Loucy (cell line): Measurements from ENCODE around the gene CYP4B1.

ENCODE experiments used
- H2AFZ ChIP-seq: fragments of 200-600 bp; sonication (generic); 2 replicates; pipeline ENCODE4 v1.6.0; 2016; ENCODE audit warnings: antibody characterized with exemption, mild to moderate bottlenecking, low read length, moderate library complexity
- H3F3A ChIP-seq: fragments of 200-600 bp; 2 replicates; pipeline ENCODE4 v1.6.0; 2016; ENCODE audit warnings: antibody characterized with exemption, low read depth, mild to moderate bottlenecking
- H3K27me3 ChIP-seq: fragments of 200-600 bp; sonication (generic); 2 replicates; pipeline ENCODE4 v1.6.1; 2014; ENCODE audit warnings: low read length, mild to moderate bottlenecking; ENCODE audit not compliant: insufficient read depth, poor library complexity, severe bottlenecking
- H3K36me3 ChIP-seq: fragments of 200-600 bp; sonication (generic); 2 replicates; pipeline ENCODE4 v1.6.1; 2016; ENCODE audit warnings: low read length; ENCODE audit not compliant: insufficient read depth
- H3K4me1 ChIP-seq: fragments of 200-600 bp; sonication (generic); 2 replicates; pipeline ENCODE4 v1.5.1; 2014; ENCODE audit warnings: low read length, mild to moderate bottlenecking; ENCODE audit not compliant: insufficient read depth, poor library complexity, severe bottlenecking
- H3K4me2 ChIP-seq: fragments of 200-600 bp; sonication (generic); 2 replicates; pipeline ENCODE4 v1.6.0; 2014; ENCODE audit warnings: antibody characterized with exemption, low read length, low read depth, mild to moderate bottlenecking; ENCODE audit not compliant: poor library complexity, severe bottlenecking
- H3K4me3 ChIP-seq: fragments of 200-600 bp; sonication (generic); 2 replicates; pipeline ENCODE4 v1.5.1; 2014; ENCODE audit warnings: low read length, mild to moderate bottlenecking, mixed read lengths; ENCODE audit not compliant: poor library complexity, severe bottlenecking
- H3K79me2 ChIP-seq: fragments of 200-600 bp; sonication (generic); 2 replicates; pipeline ENCODE4 v1.6.1; 2014; ENCODE audit warnings: low read length; ENCODE audit not compliant: insufficient read depth
- H3K9ac ChIP-seq: fragments of 200-600 bp; sonication (generic); 2 replicates; pipeline ENCODE4 v1.6.0; 2014; ENCODE audit warnings: mild to moderate bottlenecking, low read depth, low read length, moderate library complexity; ENCODE audit not compliant: poor library complexity, severe bottlenecking
- H3K9me2 ChIP-seq: fragments of 200-600 bp; sonication (generic); replicated peaks from 2 replicates; pipeline ENCODE4 v1.6.1; 2016; ENCODE audit warnings: low read depth, low read length, mixed read lengths
- H3K9me3 ChIP-seq: fragments of 200-600 bp; sonication (generic); 2 replicates; pipeline ENCODE4 v1.6.1; 2014; ENCODE audit warnings: mild to moderate bottlenecking, antibody characterized with exemption, low read length, low read depth; ENCODE audit not compliant: insufficient read depth
- H4K20me1 ChIP-seq: fragments of 200-600 bp; sonication (generic); 2 replicates; pipeline ENCODE4 v1.6.0; 2014; ENCODE audit warnings: antibody characterized with exemption, low read length, mild to moderate bottlenecking; ENCODE audit not compliant: insufficient read depth, poor library complexity, severe bottlenecking
- EZH2phosphoT487 ChIP-seq: fragments of 200-600 bp; IDR thresholded peaks from 2 replicates; pipeline ENCODE4 v1.6.1; 2018; ENCODE audit warnings: antibody characterized with exemption, mild to moderate bottlenecking, moderate library complexity, borderline replicate concordance
- TF ChIP-seq, protein P1 (sequence below): fragments of 200-600 bp; sonication (generic); conservative IDR thresholded peaks from 2 replicates; pipeline ENCODE4 v1.5.1; 2014; ENCODE audit warnings: mild to moderate bottlenecking, antibody characterized with exemption, low read length

Gene CYP4B1

DNA sequence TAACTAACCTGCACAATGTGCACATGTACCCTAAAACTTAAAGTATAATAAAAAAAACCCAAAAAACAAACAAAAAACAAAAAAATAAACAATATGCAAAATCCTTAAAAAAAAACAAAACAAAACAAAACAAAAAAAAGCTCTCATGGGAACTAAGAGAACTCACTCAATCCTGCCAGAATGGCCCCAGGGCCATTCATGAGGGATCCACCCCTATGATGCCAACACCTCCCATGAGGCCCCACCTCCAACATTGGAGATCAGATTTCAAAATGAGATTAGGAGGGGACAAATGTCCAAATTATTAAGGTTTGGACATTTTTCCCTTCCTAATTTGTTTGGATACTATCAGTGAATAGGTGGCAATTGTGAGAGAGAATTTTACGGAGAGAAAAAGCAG, 10.2 kb downstream of the CYP4B1 start:
- Histone ChIP-seq H3K9me2 (no peaks in the 10 kb centered on the region), H3F3A (no peaks in the 10 kb centered on the region), H3K9ac (no peak overlapping the region), H3K36me3 (no peaks in the 10 kb centered on the region), H3K79me2 (no peaks in the 10 kb centered on the region), H3K27me3 (no peaks in the 10 kb centered on the region), H3K4me2 (no peak overlapping the region), H2AFZ (no peak overlapping the region), H3K4me1 (no peaks in the 10 kb centered on the region), H4K20me1 (no peaks in the 10 kb centered on the region), H3K4me3 (no peak overlapping the region), H3K9me3 (peaks cover 7% of the 10 kb centered on the region; the same call in 1 of the 2 replicates)
- TF ChIP-seq EZH2phosphoT487 = no peak
- TF ChIP-seq, protein P1, sequence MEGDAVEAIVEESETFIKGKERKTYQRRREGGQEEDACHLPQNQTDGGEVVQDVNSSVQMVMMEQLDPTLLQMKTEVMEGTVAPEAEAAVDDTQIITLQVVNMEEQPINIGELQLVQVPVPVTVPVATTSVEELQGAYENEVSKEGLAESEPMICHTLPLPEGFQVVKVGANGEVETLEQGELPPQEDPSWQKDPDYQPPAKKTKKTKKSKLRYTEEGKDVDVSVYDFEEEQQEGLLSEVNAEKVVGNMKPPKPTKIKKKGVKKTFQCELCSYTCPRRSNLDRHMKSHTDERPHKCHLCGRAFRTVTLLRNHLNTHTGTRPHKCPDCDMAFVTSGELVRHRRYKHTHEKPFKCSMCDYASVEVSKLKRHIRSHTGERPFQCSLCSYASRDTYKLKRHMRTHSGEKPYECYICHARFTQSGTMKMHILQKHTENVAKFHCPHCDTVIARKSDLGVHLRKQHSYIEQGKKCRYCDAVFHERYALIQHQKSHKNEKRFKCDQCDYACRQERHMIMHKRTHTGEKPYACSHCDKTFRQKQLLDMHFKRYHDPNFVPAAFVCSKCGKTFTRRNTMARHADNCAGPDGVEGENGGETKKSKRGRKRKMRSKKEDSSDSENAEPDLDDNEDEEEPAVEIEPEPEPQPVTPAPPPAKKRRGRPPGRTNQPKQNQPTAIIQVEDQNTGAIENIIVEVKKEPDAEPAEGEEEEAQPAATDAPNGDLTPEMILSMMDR = no peak

DNA sequence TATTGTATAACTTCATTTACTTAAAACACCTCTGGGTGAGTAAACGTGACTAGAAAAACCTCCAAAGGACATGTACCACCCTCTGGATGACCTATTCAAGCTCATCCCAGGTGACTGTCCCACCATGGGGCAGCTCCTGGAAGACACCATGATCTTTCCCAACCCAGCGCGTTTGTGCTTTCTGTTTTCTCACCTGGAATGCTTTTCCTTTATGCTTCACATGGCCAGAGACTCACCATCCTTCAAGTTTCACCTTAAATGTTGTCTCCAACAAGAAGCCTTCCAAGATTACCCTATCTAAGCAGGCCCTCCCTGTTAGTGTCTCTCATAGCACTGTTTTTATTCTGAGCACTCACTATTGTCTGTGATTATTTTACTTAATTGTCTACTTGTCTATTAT, 11.1 kb downstream of the CYP4B1 start:
- no peaks in the 10 kb centered on the region for H3F3A ChIP-seq
- no peak overlapping the region for H3K9ac ChIP-seq
- H3K9me3 ChIP-seq = peaks cover 7% of the 10 kb centered on the region; the same call in 1 of the 2 replicates
- no peaks in the 10 kb centered on the region for H3K79me2 ChIP-seq
- TF ChIP-seq EZH2phosphoT487 = no peak
- TF ChIP-seq, protein P1 = no peak
- H2AFZ ChIP-seq = no peak overlapping the region
- H3K27me3 ChIP-seq = no peaks in the 10 kb centered on the region
- H3K4me1 ChIP-seq = no peaks in the 10 kb centered on the region
- no peak overlapping the region for H3K4me3 ChIP-seq
- H4K20me1 ChIP-seq = no peaks in the 10 kb centered on the region
- no peaks in the 10 kb centered on the region for H3K36me3 ChIP-seq
- no peak overlapping the region for H3K4me2 ChIP-seq
- H3K9me2 ChIP-seq = no peaks in the 10 kb centered on the region

DNA sequence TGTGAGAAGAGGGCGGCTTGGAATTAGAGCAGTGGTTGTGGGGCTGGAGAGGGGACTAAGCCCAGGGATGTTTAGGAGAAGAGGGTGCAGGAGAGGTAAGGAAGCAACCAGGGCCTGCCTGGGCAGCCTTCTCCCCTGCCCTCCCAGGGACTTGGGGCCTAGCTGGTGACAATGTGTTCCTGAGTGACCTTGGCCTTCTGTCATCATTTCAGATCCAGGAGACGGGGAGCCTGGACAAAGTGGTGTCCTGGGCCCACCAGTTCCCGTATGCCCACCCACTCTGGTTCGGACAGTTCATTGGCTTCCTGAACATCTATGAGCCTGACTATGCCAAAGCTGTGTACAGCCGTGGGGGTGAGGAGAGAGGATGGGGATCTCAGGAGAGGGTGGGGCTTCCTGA, 11.8 kb downstream of the CYP4B1 start:
- Histone ChIP-seq H3K79me2 (no peaks in the 10 kb centered on the region), H3F3A (no peaks in the 10 kb centered on the region), H4K20me1 (no peaks in the 10 kb centered on the region), H3K27me3 (no peaks in the 10 kb centered on the region), H2AFZ (no peak overlapping the region), H3K9ac (no peak overlapping the region), H3K9me3 (peaks cover 7% of the 10 kb centered on the region; the same call in 1 of the 2 replicates), H3K36me3 (no peaks in the 10 kb centered on the region), H3K4me1 (no peaks in the 10 kb centered on the region), H3K9me2 (no peaks in the 10 kb centered on the region), H3K4me3 (no peak overlapping the region), H3K4me2 (no peak overlapping the region)
- TF ChIP-seq, protein P1 = no peak
- TF ChIP-seq EZH2phosphoT487 = no peak
